Caki2 (cell line): ENCODE data around the gene SH3RF2. TPM values are rescaled to one million over a fixed set of nuclear protein-coding genes. Genes with fewer than 3 reads are reported as not detected.
A peak's percentile ranks its signal among the peaks of the same experiment; 100 is the strongest.

Experiments
- DNase-seq: peaks from one replicate; pipeline ENCODE4 v3.0.0-alpha.2; 2015; ENCODE audit warnings: low read depth
- in situ Hi-C: cut with HindIII; loops from 2 replicates; pipeline ENCODE4 v1.10.0; 2016; ENCODE audit warnings: low sequenced_read_pairs, low pct_unique_long_range_greater_than_20kb, mixed read lengths
- total RNA-seq: library from RNA; depleted of rRNA; stranded (reverse); fragments of >200 nt; shearing (Covaris generic); gene quantifications from 2 replicates; pipeline ENCODE4 v1.2.3, GENCODE V29; 2014; ENCODE audit warnings: low replicate concordance

Gene SH3RF2
- total RNA-seq, 1 experiment from 2014 or later: 11.0 TPM

DNA sequence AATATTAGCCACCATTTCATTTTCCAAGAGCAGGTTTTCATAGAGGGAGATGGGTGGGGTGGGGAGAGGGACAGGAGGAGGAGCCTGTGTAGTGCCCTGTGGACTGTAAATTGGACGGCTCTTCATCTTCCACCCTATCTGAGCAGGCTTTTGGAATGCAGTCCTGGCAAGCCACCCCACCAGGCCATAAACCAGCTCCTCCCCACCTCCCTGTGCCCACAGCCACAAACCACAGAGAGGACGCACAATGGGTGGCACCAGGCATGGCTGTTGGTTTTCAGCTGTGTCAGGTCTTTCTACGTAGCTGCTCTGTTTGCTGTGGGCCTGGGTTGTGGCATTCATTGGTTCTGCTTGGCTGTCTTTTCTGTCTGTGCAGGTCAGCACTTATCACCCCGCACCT is 111.0 kb downstream of the SH3RF2 start:
- DNase-seq: peak; percentile 80
- in situ Hi-C loops: no loop called here

DNA sequence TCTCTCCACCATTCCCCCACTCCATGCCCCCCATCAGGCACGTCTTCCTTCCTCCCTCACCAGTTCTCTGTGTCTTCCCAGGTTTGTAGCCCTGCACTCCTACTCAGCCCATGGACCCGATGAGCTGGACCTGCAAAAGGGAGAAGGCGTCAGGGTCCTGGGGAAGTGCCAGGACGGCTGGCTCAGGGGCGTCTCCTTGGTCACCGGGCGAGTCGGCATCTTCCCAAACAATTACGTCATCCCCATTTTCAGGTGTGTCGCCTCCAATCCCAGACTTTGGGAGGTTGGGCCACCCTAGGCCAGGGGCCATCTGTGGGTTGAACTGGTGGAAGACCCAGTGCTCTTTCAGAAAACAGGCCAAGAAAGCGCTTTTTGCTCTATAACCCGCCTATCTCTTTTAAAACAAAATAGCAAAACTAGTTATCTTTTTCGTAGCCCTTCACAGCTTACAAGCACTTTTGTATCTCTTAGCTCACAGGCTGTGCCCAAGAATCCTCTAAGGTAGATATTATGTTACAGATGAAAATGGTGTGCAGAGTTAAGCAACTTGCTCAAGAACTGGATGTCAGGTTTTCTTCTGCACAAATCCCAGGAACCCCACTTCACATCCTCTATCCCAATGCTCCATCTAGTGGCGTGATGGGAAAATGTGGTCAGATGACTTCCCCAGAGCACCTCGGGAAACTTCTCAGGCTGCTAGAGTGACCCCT is 112.8 kb downstream of the SH3RF2 start:
- peak; percentile 63 for DNase-seq
- in situ Hi-C loops: no loop called here

DNA sequence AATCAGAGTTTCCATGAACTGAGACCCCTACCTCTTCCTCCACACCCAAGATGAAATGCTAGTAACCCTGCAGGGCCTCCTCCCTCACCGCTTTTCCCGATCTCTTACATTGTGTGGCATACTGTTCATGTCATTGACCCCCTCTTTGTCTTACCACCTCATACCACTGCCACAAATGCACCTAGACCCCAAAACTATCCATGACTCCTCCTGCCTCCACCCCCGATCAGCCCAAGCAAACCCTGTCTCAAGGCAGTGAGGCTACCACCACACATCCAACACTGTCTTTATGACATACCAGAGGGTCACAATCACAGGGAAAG is 113.3 kb downstream of the SH3RF2 start:
- DNase-seq: no peak
- in situ Hi-C loops: no loop called here

DNA sequence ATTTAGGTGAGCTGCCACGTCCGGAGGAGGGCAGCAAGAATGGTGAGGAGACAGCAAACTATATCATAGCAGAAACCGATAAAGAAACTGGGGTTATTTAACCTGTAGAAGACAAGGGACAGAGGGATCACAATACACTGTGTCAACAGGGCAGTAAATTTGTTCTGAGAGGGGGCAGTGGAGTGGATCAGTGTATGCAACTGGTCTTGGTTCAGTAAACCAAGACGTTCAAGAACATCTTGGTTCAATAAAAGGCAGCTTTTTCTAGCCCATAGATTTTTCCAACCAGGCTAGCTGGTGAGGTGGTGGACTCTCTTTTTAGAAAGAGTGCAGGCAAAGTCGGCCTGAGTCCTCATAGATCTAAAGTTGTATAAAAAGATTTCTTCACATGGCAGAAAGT is 113.7 kb downstream of the SH3RF2 start:
- no peak for DNase-seq
- in situ Hi-C loops: no loop called here

DNA sequence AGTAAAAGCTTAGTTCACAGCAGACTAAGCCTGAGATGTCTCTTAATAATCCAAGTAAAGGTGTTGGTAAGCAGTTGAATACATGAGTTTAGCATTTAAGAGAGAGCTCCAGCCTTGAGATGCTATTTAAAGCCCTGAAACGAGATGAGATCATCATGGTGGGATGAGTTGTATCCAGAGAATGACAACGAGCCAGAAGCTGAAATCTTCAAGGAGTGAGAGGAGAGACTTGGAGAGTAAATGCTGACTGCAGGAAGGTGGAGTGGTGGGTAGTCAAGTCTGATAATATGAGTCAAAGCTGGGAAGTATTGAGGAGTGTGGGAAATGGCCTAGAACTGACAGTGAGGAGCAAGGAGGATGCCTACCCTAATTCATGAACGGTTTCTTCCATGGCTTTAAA is 115.3 kb downstream of the SH3RF2 start:
- in situ Hi-C loops: no loop called here
- DNase-seq: no peak

DNA sequence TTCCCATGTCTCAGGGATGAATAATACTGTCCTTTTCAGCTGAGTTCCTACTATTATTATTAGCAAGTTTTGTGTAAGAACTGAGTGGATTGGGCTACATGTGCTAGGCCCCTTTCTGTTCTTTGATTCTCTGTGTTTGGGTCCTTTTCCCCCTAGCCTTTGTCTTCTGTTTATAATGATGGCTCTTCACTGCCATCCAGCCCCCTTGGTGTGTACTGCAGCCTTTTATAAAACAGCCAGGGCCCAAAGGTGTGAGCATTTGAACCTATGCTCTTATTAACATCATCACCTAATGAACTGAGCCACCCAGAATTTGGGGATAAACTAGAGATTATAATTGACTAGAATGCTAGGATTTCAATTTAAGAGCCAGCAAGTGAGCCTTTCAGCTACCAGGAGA is 116.4 kb downstream of the SH3RF2 start:
- no peak for DNase-seq
- in situ Hi-C loops: no loop called here

DNA sequence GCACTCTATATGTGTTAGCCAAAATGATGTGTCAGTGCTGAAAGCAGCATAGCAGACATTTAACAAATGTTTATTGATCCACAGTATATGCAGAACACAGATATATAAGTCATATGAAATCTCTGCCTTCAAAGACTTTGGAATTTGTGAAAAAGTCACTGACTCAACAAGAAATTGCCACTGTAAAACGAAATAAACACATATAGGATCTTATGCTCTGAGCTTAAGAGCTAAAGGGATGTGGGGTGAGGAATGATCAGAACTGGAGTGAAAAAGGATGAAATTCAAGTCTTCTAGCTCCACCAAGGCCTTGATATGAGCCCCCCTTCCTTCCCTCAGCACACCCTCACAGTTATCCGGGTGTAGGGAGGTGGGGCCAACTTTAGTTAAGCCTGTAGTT is 119.1 kb downstream of the SH3RF2 start:
- DNase-seq: no peak
- in situ Hi-C loops: no loop called here

DNA sequence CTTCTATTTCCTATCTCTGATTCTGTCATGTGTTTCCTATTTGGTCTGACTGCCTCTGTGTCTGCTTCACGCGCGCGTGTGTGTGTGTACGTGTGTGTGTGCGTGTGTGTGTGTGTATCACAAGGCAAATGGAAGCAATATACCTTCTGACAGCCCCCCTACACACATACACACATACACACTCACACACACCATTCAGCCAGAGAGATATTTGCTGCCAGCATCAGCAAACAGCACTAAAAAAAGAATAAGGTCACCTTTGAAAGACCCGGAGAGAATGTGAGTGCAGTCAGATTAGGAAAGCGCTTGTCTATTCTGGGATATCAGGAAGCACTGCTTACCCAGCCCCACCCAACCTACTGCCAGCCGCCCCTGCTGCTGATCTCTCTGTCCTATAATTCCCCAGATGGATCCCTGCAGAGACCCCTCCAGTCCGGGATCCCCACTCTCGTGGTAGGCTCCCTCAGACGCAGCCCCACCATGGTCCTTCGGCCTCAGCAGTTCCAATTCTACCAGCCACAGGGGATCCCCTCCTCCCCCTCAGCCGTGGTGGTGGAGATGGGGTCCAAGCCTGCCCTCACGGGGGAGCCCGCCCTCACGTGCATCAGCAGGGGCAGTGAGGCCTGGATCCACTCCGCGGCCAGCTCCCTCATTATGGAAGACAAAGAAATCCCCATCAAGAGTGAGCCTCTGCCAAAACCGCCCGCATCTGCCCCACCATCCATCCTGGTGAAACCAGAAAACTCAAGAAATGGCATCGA is 123.3 kb downstream of the SH3RF2 start:
- DNase-seq: no peak
- in situ Hi-C loops: no loop called here

DNA sequence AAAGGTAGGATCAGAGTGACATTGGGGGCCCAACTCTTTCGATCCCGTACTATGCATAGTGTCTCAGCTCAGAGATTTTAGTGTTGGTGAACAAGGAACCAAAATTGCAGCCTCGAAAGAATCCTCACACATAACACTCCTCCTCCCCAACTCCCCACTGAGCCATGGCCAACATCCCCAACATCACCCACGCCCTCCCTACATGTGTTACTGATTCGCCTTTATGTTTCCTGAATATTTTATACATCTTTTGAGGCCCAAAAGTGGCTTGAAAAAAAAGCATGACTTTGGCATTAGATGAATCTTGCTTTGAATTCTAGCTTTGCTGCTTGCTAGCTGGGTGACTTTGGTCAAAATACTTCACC is 123.8 kb downstream of the SH3RF2 start:
- in situ Hi-C loops: no loop called here
- DNase-seq: no peak

DNA sequence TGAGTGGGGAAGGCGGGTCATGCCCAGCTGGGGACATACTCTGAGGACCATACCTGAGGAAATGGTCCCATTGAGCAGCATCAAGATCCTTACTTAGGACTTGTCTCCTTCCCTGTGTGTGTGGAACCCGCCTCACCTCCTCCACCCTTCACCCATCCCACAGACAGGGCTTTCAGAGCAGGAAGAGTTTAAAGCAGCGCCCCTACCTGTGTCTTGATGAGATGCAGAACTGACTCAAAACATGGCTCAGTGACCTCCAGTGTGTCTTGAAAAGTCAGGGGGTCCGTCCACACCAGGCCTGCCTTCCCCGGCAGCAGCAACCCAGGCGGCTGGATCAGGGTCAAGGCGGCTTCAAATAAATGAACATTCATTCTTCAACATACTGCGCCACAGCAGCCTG is 130.6 kb downstream of the SH3RF2 start:
- DNase-seq: no peak
- in situ Hi-C loops: no loop called here

DNA sequence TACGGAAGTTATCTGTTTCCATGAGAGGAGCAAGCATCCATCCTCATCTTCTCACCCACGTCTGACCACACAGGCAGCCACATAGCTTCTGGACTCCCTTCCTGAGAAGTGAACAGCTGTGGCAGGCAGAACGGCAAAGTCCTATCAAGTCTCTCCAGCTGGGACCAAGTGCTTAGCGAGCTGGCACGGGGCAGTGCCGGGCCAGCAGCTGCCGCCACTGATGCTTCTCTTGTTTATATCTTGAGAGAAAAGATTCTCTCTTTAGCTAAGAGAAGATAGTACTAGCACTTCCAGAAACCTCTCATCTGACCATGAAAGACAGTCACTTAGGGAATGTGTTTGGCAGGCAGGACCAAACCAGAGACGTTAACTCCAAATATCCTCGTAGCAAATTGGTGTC is 131.8 kb downstream of the SH3RF2 start:
- DNase-seq: no peak
- in situ Hi-C loops: no loop called here

DNA sequence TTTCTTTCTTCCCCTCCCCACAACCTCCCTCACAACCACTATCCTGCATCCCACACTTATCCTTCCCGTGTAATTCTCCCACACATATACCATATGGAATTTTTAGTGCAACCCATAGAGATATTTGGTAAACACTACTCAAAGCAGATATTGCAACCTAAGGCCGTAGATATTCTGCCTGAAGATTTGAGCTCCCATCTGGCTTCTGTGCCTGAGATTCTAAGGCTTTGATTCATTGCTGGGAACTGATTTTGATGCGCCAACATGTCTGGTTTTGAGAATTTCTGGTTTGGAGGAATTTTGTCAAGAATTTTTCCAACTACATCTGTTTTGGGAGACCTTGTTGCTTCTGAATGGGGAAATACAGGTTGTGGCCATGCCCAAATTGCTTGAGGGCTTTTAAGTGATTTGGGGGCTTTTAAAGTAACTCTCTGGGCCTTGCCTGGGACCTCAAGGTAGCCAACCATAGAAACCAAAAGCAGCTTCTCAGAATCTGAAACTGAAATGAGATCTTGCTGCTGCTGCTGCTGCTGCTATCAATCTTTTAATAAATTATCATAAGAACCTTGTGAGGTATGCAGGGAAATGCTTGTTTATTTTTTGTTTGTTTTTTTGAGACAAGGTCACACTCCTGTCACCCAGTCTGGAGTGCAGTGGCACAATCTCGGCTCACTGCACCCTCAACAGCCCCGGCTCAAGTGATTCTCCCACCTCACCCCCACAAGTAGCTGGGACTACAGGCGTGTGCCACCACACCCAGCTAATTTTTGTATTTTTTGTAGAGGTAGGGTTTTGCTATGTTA is 132.8 kb downstream of the SH3RF2 start:
- DNase-seq: no peak
- in situ Hi-C loops: no loop called here

DNA sequence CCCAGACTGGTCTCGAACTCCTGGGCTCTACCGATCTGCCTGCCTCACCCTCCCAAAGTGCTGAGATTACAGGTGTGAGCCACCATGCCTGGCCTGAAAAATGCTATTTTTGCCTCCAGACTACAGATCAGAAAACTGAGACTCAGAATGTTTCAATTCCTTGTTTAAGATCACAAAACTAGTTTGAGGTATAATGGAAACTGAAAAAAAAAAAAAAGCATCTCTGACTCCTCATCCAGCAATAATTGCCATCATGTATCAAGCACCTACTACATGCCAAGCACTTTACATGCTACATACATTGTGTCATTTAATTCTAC is 133.4 kb downstream of the SH3RF2 start:
- DNase-seq: no peak
- in situ Hi-C loops: no loop called here

DNA sequence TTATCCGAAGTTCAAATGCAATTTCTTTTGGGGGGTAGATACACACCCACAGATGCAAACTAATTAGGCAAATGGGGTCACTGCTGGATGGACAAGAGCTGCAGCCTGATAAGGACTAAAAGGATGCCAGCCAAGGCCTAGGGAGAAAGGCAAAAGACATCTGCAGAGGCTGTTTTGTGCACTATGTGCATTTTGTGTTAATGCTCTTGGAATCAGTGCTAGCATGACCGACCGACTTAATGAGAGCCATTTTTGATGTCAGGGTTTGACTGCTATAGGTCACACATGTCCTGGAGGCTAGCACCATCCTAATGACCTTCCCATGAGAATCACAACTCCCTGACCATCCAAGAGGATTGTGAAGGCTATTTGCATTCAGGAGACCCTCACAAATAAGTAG is 134.4 kb downstream of the SH3RF2 start:
- DNase-seq: no peak
- in situ Hi-C loops: no loop called here

DNA sequence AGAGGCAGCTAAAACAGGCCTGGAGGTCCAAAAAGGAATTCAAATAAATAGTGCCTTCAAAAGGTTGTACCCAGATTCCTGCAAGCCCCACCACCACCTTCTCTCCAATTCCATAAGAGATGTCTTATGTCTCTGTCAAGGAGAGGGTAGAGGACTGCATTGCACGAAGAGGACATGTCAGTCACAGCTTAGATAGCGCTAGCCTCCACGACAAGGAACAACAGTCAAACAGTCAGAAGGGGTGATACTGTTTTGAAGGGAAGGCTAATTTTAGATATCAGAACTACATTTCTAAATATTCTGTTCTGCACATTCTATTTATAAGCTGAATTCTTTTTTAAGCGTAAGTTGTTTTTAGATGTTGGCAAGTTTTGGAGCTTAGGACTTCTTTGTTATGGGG is 134.8 kb downstream of the SH3RF2 start:
- DNase-seq: no peak
- in situ Hi-C loops: no loop called here

DNA sequence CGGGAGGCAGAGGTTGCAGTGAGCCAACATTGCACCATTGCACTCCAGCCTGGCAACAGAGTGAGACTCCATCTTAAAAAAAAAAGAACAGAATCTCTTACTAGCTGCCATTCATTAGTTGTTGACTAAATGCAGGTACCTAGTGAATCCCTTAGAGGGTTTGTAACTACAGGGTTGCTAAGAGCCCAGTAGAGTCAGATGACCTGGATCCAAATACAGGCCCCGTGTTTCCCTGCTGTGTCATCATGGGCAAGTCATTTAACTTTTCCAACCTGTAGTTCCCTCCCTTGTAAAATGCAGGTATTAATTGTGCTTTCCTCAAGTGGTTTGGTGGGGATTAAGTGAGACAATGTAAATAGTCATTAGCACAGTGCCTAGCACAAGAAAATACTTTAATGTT is 136.2 kb downstream of the SH3RF2 start:
- in situ Hi-C loops: no loop called here

DNA sequence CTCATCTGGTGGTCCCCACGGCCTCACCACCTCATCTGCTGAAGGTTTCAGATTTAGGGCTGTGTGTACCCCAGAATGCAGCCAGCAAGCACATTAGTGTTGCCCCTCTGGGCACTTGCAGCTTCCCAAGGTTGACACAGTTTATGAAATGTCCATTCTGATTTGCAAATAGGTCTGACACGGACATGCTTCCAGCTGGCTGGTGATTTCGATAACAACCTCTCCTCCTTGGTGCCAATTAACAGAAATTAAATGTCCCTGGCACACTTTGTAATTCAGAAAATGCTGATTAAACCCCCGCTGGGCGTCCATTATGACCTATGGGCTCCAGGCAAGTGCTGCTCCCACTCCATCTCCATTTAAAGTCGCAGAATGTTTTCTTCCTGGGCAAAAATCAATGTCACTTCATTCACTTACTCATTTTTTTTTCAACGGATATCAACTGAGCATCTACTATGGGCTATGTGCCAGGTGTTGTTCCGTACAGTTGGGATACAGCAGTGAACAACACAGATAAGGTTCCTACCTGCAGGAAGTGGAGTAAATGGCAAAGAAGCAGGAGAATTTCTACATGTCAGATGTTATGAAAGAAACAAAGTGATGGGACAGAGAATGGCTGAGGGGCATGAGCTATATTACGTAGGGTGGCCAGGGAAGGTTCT is 137.0 kb downstream of the SH3RF2 start:
- in situ Hi-C loops: no loop called here
- DNase-seq: no peak

More for the DNA sequence above, 136.2 kb downstream of the SH3RF2 start:
- DNase-seq: no peak

DNA sequence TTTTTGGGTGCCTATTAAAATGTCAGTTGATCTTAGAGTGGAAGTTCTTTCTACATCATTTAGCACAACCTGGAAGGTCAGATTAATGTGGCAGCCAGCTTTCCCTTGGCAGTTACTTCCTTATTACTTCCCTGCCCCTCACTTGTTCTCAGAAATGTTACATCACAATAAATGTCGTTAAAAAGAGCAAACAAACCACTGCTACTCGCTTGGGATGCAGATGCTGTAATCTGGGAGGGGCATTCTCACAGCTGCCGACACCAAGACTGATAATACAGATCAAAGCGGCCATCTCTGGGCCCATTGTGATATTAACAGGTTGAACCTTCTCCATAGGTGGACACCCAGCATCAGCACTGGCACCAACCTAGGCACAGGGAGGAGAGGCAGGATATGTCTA is 139.7 kb downstream of the SH3RF2 start:
- in situ Hi-C loops: no loop called here
- no peak for DNase-seq

DNA sequence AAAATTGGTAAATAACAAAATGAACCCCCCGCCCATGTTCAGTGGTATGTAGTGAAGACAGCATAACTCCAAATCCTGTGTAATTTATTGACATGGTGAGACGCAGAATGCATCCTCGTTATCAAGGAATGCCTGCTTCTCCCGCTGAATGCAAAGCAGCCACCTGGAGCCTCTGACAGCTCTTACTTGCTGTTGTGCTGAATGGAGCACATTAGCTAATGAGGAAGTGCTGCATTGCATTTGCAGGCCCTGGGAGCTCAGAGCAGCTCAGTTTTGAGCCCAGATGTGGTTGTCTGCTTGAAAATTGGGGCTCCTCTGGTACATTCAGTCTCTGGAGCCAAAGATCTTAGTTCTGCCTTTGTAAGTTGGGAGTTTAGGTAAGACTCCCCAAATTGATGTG is 140.1 kb downstream of the SH3RF2 start:
- no peak for DNase-seq
- in situ Hi-C loops: no loop called here
